HG03439 (cell line): ENCODE measurements around the gene PRPF38B.

Experiments
- ATAC-seq: cut with Tn5 transposase; IDR thresholded peaks from one replicate; pipeline ENCODE4 v1.9.1; 2021; ENCODE audit warnings: mild to moderate bottlenecking, moderate library complexity; ENCODE audit not compliant: unreplicated experiment

The PRPF38B gene

DNA sequence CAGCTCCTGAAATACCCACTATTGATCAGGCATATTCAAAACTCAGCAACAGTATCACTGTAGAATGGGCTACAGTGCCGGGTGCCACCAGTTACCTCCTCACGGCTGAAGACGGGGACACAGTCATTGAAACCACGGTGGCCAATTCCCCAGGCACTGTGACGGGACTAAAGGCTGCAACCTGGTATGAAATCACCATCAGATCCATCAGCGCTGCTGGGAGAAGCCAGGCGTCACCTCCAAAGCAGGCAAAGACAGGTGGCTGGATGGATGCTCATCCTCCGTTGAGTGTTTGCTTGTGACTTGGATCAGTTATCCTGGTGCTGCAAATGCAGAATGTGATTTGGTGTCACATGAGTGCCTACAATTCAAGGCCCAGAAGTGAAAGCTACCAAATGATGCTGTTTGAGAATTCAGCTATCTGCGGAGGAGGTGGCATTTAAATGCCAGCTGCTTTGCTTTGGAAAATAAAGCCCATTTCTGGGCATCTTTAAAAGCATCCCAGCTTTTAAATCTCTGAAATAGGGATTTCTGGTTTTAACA lies 25.7 kb downstream of the PRPF38B start:
- ATAC-seq: no peak

DNA sequence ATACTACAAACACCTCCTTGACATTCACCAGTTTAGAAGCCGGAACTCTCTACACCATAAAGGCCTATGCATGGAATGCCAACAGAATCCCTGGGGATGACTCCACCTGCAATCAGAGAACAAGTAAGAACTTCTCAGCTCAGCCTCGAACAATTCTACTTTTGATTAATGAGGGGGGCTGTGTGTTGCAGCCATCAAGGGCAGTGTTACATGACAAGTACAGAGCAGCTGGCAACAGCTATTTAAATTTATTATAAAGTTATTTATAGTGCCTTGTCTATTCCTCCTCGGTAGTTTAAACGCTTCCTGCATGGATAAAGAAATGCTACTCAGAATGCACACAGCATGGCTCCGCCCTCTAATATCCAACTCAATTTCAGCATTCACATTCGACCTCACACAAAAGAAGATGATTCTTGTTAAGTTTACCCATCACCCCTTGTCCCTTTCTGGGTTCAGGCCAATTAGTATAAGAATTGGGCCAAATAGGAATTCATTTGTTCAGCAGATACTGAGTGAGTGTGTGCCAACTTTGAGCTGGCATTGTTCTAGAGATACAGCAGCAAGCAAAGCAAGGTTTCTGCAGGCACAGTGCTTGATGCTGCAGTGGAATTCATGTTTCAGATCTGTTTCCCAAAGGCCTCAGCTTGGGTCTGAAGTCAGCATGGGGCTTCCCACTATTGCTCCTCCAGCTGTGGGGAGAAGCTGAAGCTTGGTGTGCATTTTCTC lies 27.0 kb downstream of the PRPF38B start:
- no peak for ATAC-seq

DNA sequence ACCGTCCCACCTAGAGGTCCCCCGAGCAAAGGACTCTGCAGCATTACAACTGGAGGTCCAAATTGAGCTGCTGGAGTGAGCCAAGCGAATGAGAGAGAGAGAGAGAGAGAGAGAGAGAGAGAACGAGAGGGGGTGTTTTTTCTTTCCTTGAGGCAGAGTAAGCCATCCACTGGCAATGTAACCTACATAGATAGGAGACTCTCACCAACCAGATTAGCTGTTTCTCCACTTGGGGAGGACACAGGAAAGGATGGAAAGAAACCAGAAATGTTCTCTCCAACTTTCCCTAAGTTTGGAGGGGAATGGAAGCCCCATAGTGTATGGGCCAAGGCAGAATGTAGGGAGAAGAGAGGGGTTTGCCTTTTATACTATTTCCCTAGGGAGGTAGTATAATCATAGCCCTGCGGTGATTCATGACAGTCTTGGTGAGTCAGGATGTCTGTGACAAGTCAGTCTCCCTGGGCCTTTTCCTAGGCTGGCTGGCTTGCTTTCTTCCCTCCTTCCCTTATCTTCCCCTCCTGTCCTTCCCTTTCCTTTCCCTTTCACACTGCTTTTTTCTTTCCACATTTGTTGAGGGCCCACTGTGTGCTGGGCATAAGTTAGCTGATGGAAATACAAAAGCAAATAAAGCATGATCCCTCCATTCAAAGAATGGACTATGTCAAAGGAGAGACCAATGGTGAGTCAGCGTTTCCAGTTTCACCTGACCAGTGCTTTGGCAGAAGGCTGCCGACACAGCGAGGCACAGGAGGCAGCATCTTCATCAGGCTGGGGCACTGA lies 27.7 kb downstream of the PRPF38B start:
- no peak for ATAC-seq

GRCh38 chr1:108722292-108722691 lies 30.2 kb downstream of the PRPF38B start:
- no peak for ATAC-seq

DNA sequence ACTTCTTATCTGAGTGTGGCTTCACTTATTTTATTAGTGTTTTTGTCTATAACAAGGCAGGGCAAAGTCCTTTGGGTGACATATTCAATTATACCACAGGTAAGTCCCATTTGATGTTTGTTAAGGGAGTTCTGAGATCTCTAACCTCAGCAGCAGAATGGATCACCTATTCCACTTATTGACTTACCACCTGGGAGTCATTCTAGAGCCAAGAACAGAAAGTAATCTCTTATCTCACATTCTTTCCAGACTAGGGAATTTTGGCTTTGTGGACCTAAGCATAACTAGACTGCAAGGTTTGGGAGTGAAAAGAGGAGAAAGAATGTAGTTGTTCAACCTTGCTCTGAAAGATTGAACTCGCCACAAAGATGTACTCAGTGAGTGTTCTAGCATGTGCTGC lies 33.8 kb downstream of the PRPF38B start:
- ATAC-seq: no peak

- ATAC-seq: no peak
Observed at GRCh38 chr1:108728327-108728923, 36.3 kb downstream of the PRPF38B start.

DNA sequence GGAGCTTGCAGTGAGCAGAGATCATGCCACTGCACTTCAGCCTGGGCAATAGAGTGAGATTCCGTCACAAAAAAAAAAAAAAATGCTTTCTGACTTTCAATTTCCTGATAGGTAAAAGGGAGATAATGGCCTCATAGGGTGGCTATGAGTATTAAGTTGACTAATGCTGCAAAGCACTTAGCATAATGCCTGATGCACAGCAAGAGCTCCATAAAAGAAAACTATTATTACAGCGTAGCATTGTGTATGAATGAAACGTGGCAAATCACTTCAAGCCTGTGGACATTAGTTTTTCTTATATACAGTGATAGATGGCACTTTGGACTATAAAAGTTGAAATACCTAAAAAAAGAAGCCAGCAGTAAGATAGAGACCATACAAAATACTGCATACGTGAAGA lies 37.4 kb downstream of the PRPF38B start:
- ATAC-seq: no peak

- ATAC-seq: no peak
Observed at GRCh38 chr1:108732398-108732797, 40.3 kb downstream of the PRPF38B start.

DNA sequence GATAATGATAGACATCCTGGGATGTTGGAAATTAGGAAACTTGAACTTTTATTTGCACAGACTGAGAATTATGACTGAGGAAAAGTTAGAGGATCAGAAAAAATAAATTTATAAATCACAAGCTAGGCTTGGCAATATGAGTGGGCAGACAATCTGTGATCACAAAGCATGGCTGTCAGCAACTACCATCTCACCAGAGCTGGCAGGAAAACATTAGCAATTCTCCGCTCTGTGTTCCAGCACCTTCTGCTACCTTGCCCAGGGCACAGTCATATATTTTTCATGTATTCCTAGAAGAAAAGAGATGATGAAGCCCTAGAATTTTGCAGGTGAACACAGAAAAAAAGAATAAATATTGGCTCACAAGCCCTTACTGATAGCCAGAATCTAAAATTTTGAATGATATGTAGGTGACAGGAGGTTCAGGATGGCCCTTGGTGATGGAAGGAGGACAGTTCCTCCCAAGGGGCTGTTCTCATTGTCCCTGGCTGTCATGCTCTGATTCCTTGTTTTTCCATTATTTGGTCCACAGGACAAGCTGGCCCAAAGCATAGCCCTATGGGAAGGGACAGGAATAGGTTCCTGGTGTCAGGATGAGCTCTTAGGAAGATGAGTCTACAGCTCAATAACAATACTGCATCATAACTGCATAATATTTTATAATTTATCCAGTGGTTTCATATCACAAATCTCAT lies 42.2 kb downstream of the PRPF38B start:
- ATAC-seq: no peak

DNA sequence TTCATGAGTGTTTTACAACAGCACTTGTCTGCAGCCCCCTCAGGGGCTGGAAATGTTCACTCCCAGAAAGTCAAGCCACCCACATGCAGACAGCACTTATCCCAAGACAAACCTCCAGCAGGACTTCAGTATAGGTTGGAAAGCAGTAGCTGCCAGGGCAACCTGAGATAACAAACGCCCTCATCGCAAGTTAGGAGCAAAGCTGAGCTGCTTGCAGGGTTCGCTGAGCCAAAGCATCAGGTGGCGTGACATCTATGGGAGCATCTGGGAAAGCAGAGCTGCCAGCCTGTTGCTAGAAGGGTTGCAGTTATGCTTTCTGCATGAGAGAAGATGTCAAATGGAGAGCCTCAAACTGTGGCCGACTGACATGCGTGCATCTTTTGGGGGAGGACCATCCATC lies 50.1 kb downstream of the PRPF38B start:
- no peak for ATAC-seq

DNA sequence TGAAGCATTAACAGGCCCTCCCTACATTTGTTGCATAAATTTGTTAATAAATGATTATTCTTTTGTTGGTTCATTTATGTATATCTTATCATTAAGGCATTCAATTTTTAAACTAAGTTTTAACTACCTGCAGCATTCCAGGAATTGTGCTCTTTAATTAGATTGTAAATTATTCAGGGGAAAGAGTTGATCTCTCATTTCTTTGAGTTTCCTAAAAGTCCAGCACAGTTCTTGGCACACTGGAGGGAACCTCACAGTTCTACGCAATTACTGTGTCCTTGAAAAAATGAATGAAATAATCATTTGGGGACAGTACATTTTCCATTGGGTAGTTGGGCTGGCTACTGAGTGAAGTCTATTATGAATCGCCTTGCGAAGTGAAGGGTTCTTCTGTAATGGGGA lies 53.9 kb downstream of the PRPF38B start:
- no peak for ATAC-seq

DNA sequence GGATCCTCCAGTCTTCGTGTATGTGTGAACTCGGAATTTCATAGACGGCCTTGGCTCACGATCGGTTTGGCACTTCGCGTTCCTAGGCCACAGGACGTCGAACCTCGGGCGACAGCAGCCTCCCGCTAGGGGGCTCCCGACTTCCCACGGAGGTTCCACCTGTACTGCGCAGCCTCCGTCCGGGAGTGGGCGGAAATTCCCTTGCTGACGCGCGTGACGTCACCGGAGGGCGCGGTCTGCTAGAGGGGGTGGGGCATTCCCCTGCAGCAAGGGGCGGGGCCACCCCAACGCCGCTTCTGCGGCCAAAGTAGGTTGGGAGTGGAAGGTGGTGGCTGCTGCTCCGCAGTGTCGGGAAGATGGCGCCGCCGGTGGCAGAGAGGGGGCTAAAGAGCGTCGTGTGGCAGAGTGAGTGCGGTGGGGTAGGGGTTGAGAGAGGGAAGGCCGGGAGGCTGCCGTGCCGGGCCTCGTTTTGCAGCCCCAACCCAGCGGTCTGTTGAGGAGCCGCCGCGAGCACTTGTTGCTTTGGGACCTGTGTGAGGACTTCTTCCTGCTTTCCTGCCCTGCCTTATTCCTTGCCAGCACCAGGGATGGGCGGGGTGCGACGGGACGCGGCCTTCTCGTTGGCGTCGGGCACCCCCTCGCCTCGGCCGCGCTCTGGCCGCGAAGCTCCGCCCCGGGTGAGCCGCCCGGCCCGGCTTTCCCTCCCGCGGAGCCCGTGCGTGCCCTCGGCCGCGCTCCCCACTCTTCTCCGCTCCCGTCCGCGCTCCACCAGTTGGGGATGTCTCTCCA lies 54.5 kb downstream of the PRPF38B start, which contains the start of gene STXBP3:
Gene STXBP3 (plus strand): TSS at position 293 of the 789 bp plus-strand sequence. CDS start 64 bp downstream, at position 357.
- ATAC-seq: peak; percentile 95

DNA sequence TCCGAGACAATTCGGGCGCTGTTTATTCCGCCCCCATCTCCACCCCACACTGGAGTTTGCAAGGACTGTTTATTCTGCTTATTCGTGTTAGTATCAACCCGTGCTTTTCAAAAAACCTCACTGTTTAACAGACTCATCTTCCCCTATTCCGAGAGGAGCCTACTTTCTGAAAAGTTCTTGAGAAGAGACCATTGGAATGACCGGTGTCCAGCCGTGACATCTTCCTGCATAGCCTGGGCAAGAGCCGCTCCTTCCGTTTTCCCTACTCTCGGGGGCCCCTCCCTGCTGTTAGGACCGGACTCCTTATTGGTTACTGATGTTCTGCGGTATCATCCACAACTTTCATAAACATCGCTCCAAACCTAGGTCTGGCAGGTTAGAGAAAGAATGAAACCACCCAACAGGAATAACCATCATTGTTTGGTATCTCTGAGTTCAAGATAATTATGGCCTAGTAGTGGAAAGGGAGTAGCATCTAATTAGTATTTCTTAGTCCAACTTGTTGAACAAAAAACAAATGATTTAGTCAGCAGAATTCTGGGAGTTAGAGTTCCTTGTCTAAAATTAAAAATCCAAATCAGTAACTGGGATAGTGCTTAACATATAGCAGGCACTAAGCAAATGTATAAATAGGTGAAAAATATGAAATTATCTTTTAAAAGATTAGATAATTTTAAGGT lies 55.2 kb downstream of the PRPF38B start:
- peak; percentile 17 for ATAC-seq

DNA sequence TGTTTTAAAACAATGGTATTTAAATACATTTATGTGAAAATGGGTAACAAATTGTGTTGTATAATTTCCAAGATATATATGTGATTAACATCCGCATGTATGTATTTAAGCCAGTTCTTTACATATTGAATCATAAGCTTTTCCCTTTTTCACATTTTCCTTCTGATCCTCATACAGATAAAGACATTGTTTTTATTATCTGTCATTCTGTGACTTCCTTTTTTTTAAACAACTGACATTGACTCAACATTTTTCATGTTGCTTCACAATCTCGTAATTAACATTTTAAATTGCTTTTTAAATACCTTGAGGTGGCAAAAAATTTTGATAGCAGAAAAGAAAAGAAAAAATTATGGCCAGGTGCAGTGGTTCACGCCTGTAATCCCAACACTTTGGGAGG lies 55.8 kb downstream of the PRPF38B start:
- ATAC-seq: no peak

DNA sequence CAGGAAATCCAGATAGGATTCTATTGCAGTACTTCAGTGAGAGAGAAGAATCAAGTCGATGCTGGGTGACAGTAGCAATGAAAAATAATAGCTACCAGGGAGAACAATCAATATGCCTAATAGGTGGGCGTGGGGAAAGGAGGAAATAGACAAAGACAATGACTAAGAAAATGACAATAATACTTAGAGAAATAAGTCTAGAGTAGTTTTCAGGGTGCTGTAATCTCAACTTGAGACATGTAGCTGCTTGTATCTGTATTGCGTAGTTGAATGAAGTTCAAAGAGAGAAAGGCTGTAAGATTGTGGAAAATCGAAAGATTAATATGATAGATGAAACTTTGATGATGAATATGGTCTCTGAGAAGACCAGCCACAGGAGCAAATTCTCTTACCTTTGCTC lies 57.0 kb downstream of the PRPF38B start:
- no peak for ATAC-seq

- ATAC-seq: no peak
Observed at GRCh38 chr1:108750476-108751181, 58.5 kb downstream of the PRPF38B start.
